ENCODE measurements around the gene GSAP. TPM values are rescaled to one million over a fixed set of nuclear protein-coding genes. Genes with fewer than 3 reads are reported as not detected.

GSAP gene
- total RNA-seq, 1 donor from 2014 or later, result 5.4 TPM

- DNase-seq, result no peak
Observed at GRCh38 chr7:77406421-77406820, 9.7 kb downstream of the GSAP start.

GRCh38 chr7:77404641-77405040, 11.5 kb downstream of the GSAP start:
- DNase-seq, result no peak

- no peak for DNase-seq
Observed at GRCh38 chr7:77403957-77404356, 12.2 kb downstream of the GSAP start.

GRCh38 chr7:77402818-77403217, 13.3 kb downstream of the GSAP start:
- no peak for DNase-seq

- no peak for DNase-seq
Observed at GRCh38 chr7:77401002-77401401, 15.1 kb downstream of the GSAP start.

- DNase-seq, result no peak
Observed at GRCh38 chr7:77399816-77400215, 16.3 kb downstream of the GSAP start.

- no peak for DNase-seq
Observed at GRCh38 chr7:77396894-77397547, 19.1 kb downstream of the GSAP start.

- DNase-seq, result no peak
Observed at GRCh38 chr7:77395626-77396025, 20.5 kb downstream of the GSAP start.

- DNase-seq, result no peak
Observed at GRCh38 chr7:77393954-77394353, 22.2 kb downstream of the GSAP start.

- DNase-seq, result no peak
Observed at GRCh38 chr7:77393261-77393660, 22.9 kb downstream of the GSAP start.

GRCh38 chr7:77391230-77391629, 24.9 kb downstream of the GSAP start:
- DNase-seq, result no peak

- no peak for DNase-seq
Observed at GRCh38 chr7:77388055-77388641, 28.0 kb downstream of the GSAP start.

GRCh38 chr7:77386165-77386822, 29.9 kb downstream of the GSAP start:
- no peak for DNase-seq

- no peak for DNase-seq
Observed at GRCh38 chr7:77383333-77383740, 32.8 kb downstream of the GSAP start.

GRCh38 chr7:77382532-77382931, 33.6 kb downstream of the GSAP start:
- DNase-seq, result no peak

- no peak for DNase-seq
Observed at GRCh38 chr7:77378584-77378983, 37.6 kb downstream of the GSAP start.

GRCh38 chr7:77370606-77371005, 45.5 kb downstream of the GSAP start:
- DNase-seq, result no peak

GRCh38 chr7:77368974-77369373, 47.2 kb downstream of the GSAP start:
- DNase-seq, result peak; percentile 41

- no peak for DNase-seq
Observed at GRCh38 chr7:77367976-77368375, 48.2 kb downstream of the GSAP start.

GRCh38 chr7:77362905-77363304, 53.2 kb downstream of the GSAP start:
- DNase-seq, result no peak

GRCh38 chr7:77360969-77361368, 55.2 kb downstream of the GSAP start:
- no peak for DNase-seq

GRCh38 chr7:77360104-77360503, 56.0 kb downstream of the GSAP start:
- DNase-seq, result peak; percentile 15

- no peak for DNase-seq
Observed at GRCh38 chr7:77359599-77359998, 56.5 kb downstream of the GSAP start.

- no peak for DNase-seq
Observed at GRCh38 chr7:77354914-77355313, 61.2 kb downstream of the GSAP start.

Measured in dermis blood vessel endothelial cell (primary cell).